GM23338 (cell line): ENCODE measurements around the gene MYO18B.

Experiments
- CTCF ChIP-seq, 2 experiments: fragments of 200-600 bp in 1 of 2; sonication (generic) in 1 of 2; conservative IDR thresholded peaks; 2 replicates each; pipeline versions ENCODE4 v1.5.1 to v1.6.1; 2016 to 2017; ENCODE audit warnings: antibody characterized with exemption in 2 of 2, low read depth in 2 of 2, mild to moderate bottlenecking in 2 of 2, moderate library complexity in 1 of 2
- EZH2 ChIP-seq: fragments of 200-600 bp; sonication (generic); IDR thresholded peaks from one replicate; pipeline ENCODE4 v1.8.0; 2017; ENCODE audit warnings: antibody characterized with exemption, mild to moderate bottlenecking, low read depth; ENCODE audit not compliant: unreplicated experiment
- POLR2AphosphoS5 ChIP-seq: IDR thresholded peaks from 2 replicates; pipeline ENCODE4 v1.6.1; 2016; ENCODE audit warnings: antibody characterized with exemption, low read depth

DNA sequence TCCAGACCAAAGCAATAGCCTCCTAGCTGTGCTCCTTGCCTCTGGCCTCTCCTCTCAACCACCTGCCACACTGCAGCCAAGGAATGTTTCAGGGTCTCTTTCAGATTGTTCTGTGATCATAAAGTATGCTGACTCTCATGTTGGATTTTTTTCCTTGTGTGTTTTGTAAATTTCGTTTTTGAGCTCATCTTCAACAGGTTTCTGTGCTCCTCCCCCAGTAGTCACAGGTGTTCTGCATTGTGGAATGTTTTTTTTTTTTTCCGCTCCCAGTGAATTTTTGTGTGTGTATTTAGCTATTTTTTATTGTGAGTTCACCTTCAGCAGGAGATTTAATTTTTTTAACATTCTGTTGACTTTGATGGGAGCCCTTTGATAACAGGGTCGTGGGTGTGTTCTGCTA, 153.7 kb downstream of the MYO18B start:
- TF ChIP-seq EZH2 (no peak), CTCF (conservative IDR thresholded peaks at IDR 0.05; ENCODE audit: low read depth in 2 of 2) (no peak), POLR2AphosphoS5 (no peak)
